Smooth muscle cell of the umbilical artery (primary cell): ENCODE results near the gene ZBTB37. TPM values are rescaled to one million over a fixed set of nuclear protein-coding genes. Genes with fewer than 3 reads are reported as not detected.

Experiments
- total RNA-seq: library from RNA; depleted of rRNA; stranded (reverse); fragments of >200 nt; gene quantifications from 2 replicates; pipeline ENCODE4 v1.2.3, GENCODE V29; 2014

Gene ZBTB37
- total RNA-seq: 8.3 and 10.8 TPM in 2 replicates

GRCh38 chr1:173868266-173869020 lies at the start of gene ZBTB37:
ZBTB37 (plus strand) TSS chr1:173868380; CDS start chr1:173870226, 1,846 bp downstream.

GRCh38 chr1:173824315-173825081 lies 43.7 kb upstream of the ZBTB37 start, which contains the start of the genes CENPL and DARS2:
CENPL (minus strand) TSS chr1:173824883; CDS start chr1:173811299, 13,584 bp downstream.
DARS2 (plus strand) TSS chr1:173824673; CDS start chr1:173825230, 557 bp downstream.

GRCh38 chr1:173867753-173868265 lies 371 bp upstream of the ZBTB37 start, which contains the start of gene GAS5:
GAS5 (minus strand) TSS chr1:173867989.

DNA sequence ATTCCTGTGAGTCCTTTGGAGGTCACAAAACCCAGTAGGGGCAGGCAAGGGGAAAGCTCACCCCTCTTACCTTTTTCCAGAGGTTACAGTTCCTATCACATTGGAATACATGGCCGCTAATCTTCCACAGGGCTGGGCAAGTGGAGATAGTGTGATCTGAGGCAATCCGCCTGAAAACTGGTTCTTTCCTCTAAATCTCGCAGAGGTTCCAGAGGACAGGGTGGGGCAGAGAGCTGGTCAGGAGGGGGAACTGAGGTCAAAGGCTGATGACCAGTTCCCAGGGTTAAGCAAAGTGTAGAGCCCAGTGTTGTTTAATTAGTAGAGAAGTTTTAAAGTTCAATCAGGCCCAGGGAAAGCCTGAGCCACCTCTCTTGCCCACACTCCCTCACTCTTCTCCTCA lies 49.0 kb downstream of the ZBTB37 start, which contains the start of gene SERPINC1:
SERPINC1 (minus strand) TSS at position 179 of the 400 bp plus-strand sequence; CDS start at position 111, 68 bp downstream.

Other genes with a start within 250 kb of the ZBTB37 start
- gene TEX50, start 233.0 kb upstream of the ZBTB37 start, total RNA-seq: not detected in 2 replicates
- gene ANKRD45, start 198.5 kb upstream of the ZBTB37 start, total RNA-seq: under 0.01 and 2.6 TPM in 2 replicates
- 50.1 and 64.4 TPM in 2 replicates for gene KLHL20, start 153.4 kb upstream of the ZBTB37 start, total RNA-seq
- 14.0 and 27.9 TPM in 2 replicates for gene DARS2, start 43.7 kb upstream of the ZBTB37 start, total RNA-seq
- gene CENPL, start 43.5 kb upstream of the ZBTB37 start, total RNA-seq: 9.2 and 14.2 TPM in 2 replicates
- 446 and 587 TPM in 2 replicates for gene GAS5, start 391 bp upstream of the ZBTB37 start, total RNA-seq
- gene SERPINC1, start 48.9 kb downstream of the ZBTB37 start, total RNA-seq: 0.30 TPM in 1 of 2 replicates, not detected in the other
- gene RC3H1, start 154.0 kb downstream of the ZBTB37 start, total RNA-seq: 14.6 and 22.4 TPM in 2 replicates